OCI-LY7 (cell line): Measurements from ENCODE around the gene IL9. TPM values are rescaled to one million over a fixed set of nuclear protein-coding genes. Genes with fewer than 3 reads are reported as not detected.

Source experiments
- Bru-seq: library from RNA; stranded (reverse); fragments of 400-500 nt; gene quantifications from one replicate; lab custom pipeline; 2021; lab: Mats Ljungman, UMichigan
- BruChase-seq, 2 experiments: library from RNA; stranded (reverse); fragments of 400-500 nt; gene quantifications; one replicate each; lab custom pipeline; 2021; lab: Mats Ljungman, UMichigan
- BruUV-seq: library from RNA; stranded (reverse); fragments of 400-500 nt; replicated peaks from 2 replicates; lab custom pipeline; 2021; lab: Mats Ljungman, UMichigan
- CTCF ChIA-PET: fragments of 300-600 bp; sonication (Branson Sonifier 250); formaldehyde crosslinking; loops from one replicate; lab custom pipeline; 2022; ENCODE audit warnings: antibody characterized with exemption; ENCODE audit not compliant: unreplicated experiment; lab: Charles Lee
- POLR2A ChIA-PET: fragments of 300-600 bp; sonication (Branson Sonifier 250); formaldehyde crosslinking; loops from one replicate; lab custom pipeline; 2022; ENCODE audit warnings: antibody characterized with exemption; lab: Charles Lee
- DNase-seq: peaks from one replicate; pipeline ENCODE4 v3.0.0-alpha.2; 2015; ENCODE audit warnings: low spot score
- H2AFZ ChIP-seq: fragments of 200-600 bp; sonication (generic), shearing (Covaris generic); 2 replicates; pipeline ENCODE4 v1.6.1; 2014; ENCODE audit warnings: mild to moderate bottlenecking, antibody characterized with exemption, low read length, moderate library complexity
- H3K27ac ChIP-seq: fragments of 200-600 bp; sonication (generic); 2 replicates; pipeline ENCODE4 v1.5.1; 2014; ENCODE audit warnings: mixed run types, low read depth, mild to moderate bottlenecking, moderate library complexity, low read length, inconsistent platforms; ENCODE audit not compliant: poor library complexity, severe bottlenecking
- H3K36me3 ChIP-seq: fragments of 200-600 bp; sonication (generic); 2 replicates; pipeline ENCODE4 v1.6.1; 2014; ENCODE audit warnings: mild to moderate bottlenecking, antibody characterized with exemption, low read length, moderate library complexity, mixed read lengths; ENCODE audit not compliant: insufficient read depth
- H3K4me1 ChIP-seq: fragments of 200-600 bp; sonication (generic); 2 replicates; pipeline ENCODE4 v1.5.1; 2014; ENCODE audit warnings: mild to moderate bottlenecking, low read length; ENCODE audit not compliant: insufficient read depth, poor library complexity, severe bottlenecking
- H3K4me2 ChIP-seq: fragments of 200-600 bp; sonication (generic); 2 replicates; pipeline ENCODE4 v1.6.1; 2014; ENCODE audit warnings: mild to moderate bottlenecking, low read length
- H3K4me3 ChIP-seq: fragments of 200-600 bp; sonication (generic); 2 replicates; pipeline ENCODE4 v1.5.1; 2014; ENCODE audit warnings: mild to moderate bottlenecking, low read depth, low read length; ENCODE audit not compliant: poor library complexity, severe bottlenecking
- H3K79me2 ChIP-seq: fragments of 200-600 bp; sonication (generic); 2 replicates; pipeline ENCODE4 v1.6.1; 2016; ENCODE audit warnings: low read depth, mild to moderate bottlenecking, low read length, moderate library complexity, mixed read lengths; ENCODE audit not compliant: insufficient read depth
- H3K9me2 ChIP-seq: fragments of 200-600 bp; sonication (generic); 2 replicates; pipeline ENCODE4 v1.6.1; 2016; ENCODE audit warnings: mild to moderate bottlenecking, low read length, mixed read lengths; ENCODE audit not compliant: insufficient read depth
- H3K9me3 ChIP-seq: fragments of 200-600 bp; sonication (generic); 2 replicates; pipeline ENCODE4 v1.6.1; 2014; ENCODE audit warnings: mild to moderate bottlenecking, mixed run types, low read length, mixed read lengths
- H4K20me1 ChIP-seq: fragments of 200-600 bp; sonication (generic); 2 replicates; pipeline ENCODE4 v1.6.1; 2014; ENCODE audit warnings: mild to moderate bottlenecking, antibody characterized with exemption, low read length, moderate library complexity, mixed read lengths; ENCODE audit not compliant: insufficient read depth
- CTCF ChIP-seq: fragments of 200-600 bp; sonication (generic); conservative IDR thresholded peaks from 2 replicates; pipeline ENCODE4 v1.5.1; 2014; ENCODE audit warnings: mild to moderate bottlenecking, antibody characterized with exemption, low read length, moderate library complexity, mixed read lengths
- EZH2phosphoT487 ChIP-seq: fragments of 200-600 bp; sonication (generic); IDR thresholded peaks from 2 replicates; pipeline ENCODE4 v1.6.1; 2018; ENCODE audit warnings: low read depth, borderline replicate concordance, mild to moderate bottlenecking, mixed run types, antibody characterized with exemption, low read length, moderate library complexity, mixed read lengths
- intact Hi-C: fragments of 100-400 bp; cut with micrococcal nuclease; formaldehyde crosslinking; loops from one replicate; pipeline ENCODE4 v1.10.0; 2022; ENCODE audit not compliant: unreplicated experiment
- long read RNA-seq: library from polyadenylated mRNA; stranded (forward); transcript quantifications from one replicate; pipeline ENCODE4 v2.0.0, GENCODE V29; 2022
- total RNA-seq, 2 experiments: library from RNA; depleted of rRNA in 1 of 2; stranded (reverse); fragments of >200 nt in 1 of 2; shearing (Covaris generic) in 1 of 2; gene quantifications; 2 replicates each; pipeline ENCODE4 v1.2.3, GENCODE V29; 2014 to 2022

IL9 gene
- total RNA-seq (2014; rRNA removed; shearing (Covaris generic)) (not detected in 2 replicates), total RNA-seq (2022) (not detected in 2 replicates), Bru-seq, nascent RNA (not detected), BruChase-seq, experiment 1, labeled RNA remaining after a 6-hour chase (not detected), BruChase-seq, experiment 2, labeled RNA remaining after a 2-hour chase (not detected)
- long read RNA-seq, result 0 reads

- Histone ChIP-seq H3K4me1 (no peaks in the 10 kb centered on the region), H3K9me2 (no peaks in the 10 kb centered on the region), H2AFZ (no peak within 1 kb of the TSS), H4K20me1 (no peaks in the 10 kb centered on the region), H3K27ac (no peak within 1 kb of the TSS), H3K9me3 (no peaks in the 10 kb centered on the region), H3K36me3 (no peaks in the 10 kb centered on the region), H3K79me2 (no peaks in the 10 kb centered on the region), H3K4me3 (no peak within 1 kb of the TSS), H3K4me2 (no peak within 1 kb of the TSS)
- no TSS peak for BruUV-seq
- no peak for TF ChIP-seq EZH2phosphoT487
- no peak for TF ChIP-seq CTCF
- CTCF ChIA-PET, result no interaction called here
- intact Hi-C loops, result no loop called here
- no peak for DNase-seq
- POLR2A ChIA-PET, result no interaction called here
These were observed at the start of gene IL9 for GRCh38 chr5:135895474-135896006. Gene IL9, minus strand, starts transcription at chr5:135895841. Its CDS starts 25 bp downstream, at chr5:135895816.

- CTCF ChIA-PET, result no interaction called here
- Histone ChIP-seq H4K20me1 (no peaks in the 10 kb centered on the region), H3K9me3 (no peaks in the 10 kb centered on the region), H3K4me2 (no peak overlapping the region), H3K9me2 (no peaks in the 10 kb centered on the region), H3K36me3 (no peaks in the 10 kb centered on the region), H3K27ac (no peak overlapping the region), H3K4me3 (no peak overlapping the region), H3K79me2 (no peaks in the 10 kb centered on the region), H3K4me1 (no peaks in the 10 kb centered on the region), H2AFZ (no peak overlapping the region)
- no TSS peak for BruUV-seq
- intact Hi-C loops, result loop anchor here (1.0 to 2.0 kb wide), 5 partner anchors 58 to 268 kb away; no protein-coding TSS in a partner anchor
- POLR2A ChIA-PET, result interaction anchor here (0.9 kb wide), 1 partner anchor 232 kb away, joined by 3 read pairs; no protein-coding TSS in a partner anchor
- no peak for TF ChIP-seq EZH2phosphoT487
- TF ChIP-seq CTCF, result peak; percentile 95
- DNase-seq, result peak; percentile 84
These were observed 49.4 kb upstream of the IL9 start for GRCh38 chr5:135944967-135945560.
